MM.1S (cell line): ENCODE measurements around the gene RAB35.

Experiments
- DNase-seq: peaks from one replicate; pipeline ENCODE4 v3.0.0-alpha.2; 2015
- H2AFZ ChIP-seq: fragments of 300-600 bp; sonication (generic); 2 replicates; pipeline ENCODE4 v1.6.0; 2016; ENCODE audit warnings: antibody characterized with exemption, low read length
- H3F3A ChIP-seq: fragments of 300-600 bp; sonication (generic); 2 replicates; pipeline ENCODE4 v1.6.1; 2016; ENCODE audit warnings: mild to moderate bottlenecking, antibody characterized with exemption, low read length, moderate library complexity, mixed read lengths; ENCODE audit not compliant: insufficient read depth
- H3K27ac ChIP-seq: fragments of 300-600 bp; sonication (generic); 2 replicates; pipeline ENCODE4 v1.5.1; 2016; ENCODE audit warnings: mild to moderate bottlenecking, low read length
- H3K27me3 ChIP-seq: fragments of 300-600 bp; sonication (generic); replicated peaks from 2 replicates; pipeline ENCODE4 v1.6.0; 2016; ENCODE audit warnings: low read length; ENCODE audit not compliant: insufficient read depth
- H3K36me3 ChIP-seq: fragments of 300-600 bp; sonication (generic); replicated peaks from 2 replicates; pipeline ENCODE4 v1.6.1; 2016; ENCODE audit warnings: mild to moderate bottlenecking, low read length, mixed read lengths; ENCODE audit not compliant: insufficient read depth
- H3K4me1 ChIP-seq: fragments of 300-600 bp; sonication (generic); 2 replicates; pipeline ENCODE4 v1.6.1; 2016; ENCODE audit warnings: low read length, mixed read lengths
- H3K4me2 ChIP-seq: fragments of 300-600 bp; sonication (generic); 2 replicates; pipeline ENCODE4 v1.6.0; 2016; ENCODE audit warnings: low read depth, low read length
- H3K4me3 ChIP-seq: fragments of 300-600 bp; sonication (generic); 2 replicates; pipeline ENCODE4 v1.5.1; 2016; ENCODE audit warnings: low read length, mixed read lengths
- H3K79me2 ChIP-seq: fragments of 300-600 bp; sonication (generic); 2 replicates; pipeline ENCODE4 v1.6.1; 2016; ENCODE audit warnings: mixed run types, low read length, mixed read lengths
- H3K9ac ChIP-seq: fragments of 300-600 bp; sonication (generic); 2 replicates; pipeline ENCODE4 v1.6.1; 2016; ENCODE audit warnings: low read length, mixed read lengths
- H3K9me2 ChIP-seq: fragments of 300-600 bp; sonication (generic); replicated peaks from 2 replicates; pipeline ENCODE4 v1.6.1; 2016; ENCODE audit warnings: mild to moderate bottlenecking, low read length, mixed read lengths; ENCODE audit not compliant: insufficient read depth
- H3K9me3 ChIP-seq: fragments of 300-600 bp; sonication (generic); replicated peaks from 2 replicates; pipeline ENCODE4 v1.6.1; 2016; ENCODE audit warnings: mild to moderate bottlenecking, low read length, mixed read lengths; ENCODE audit not compliant: insufficient read depth
- H4K20me1 ChIP-seq: fragments of 300-600 bp; sonication (generic); 2 replicates; pipeline ENCODE4 v1.6.1; 2016; ENCODE audit warnings: mild to moderate bottlenecking, low read length, moderate library complexity, mixed read lengths; ENCODE audit not compliant: insufficient read depth
- EZH2 ChIP-seq: fragments of 300-600 bp; sonication (generic); optimal IDR thresholded peaks from 2 replicates; pipeline ENCODE3; 2017; ENCODE audit warnings: low read depth, mild to moderate bottlenecking, antibody characterized with exemption, low read length, mixed read lengths
- EZH2phosphoT487 ChIP-seq: fragments of 300-600 bp; sonication (generic); IDR thresholded peaks from 2 replicates; pipeline ENCODE4 v1.6.1; 2018; ENCODE audit warnings: antibody characterized with exemption, low read length
- TF ChIP-seq, protein P1 (sequence below): fragments of 300-600 bp; sonication (generic); IDR thresholded peaks from 2 replicates; pipeline ENCODE4 v1.5.1; 2016; ENCODE audit warnings: antibody characterized with exemption, low read length, mixed read lengths

The RAB35 gene

DNA sequence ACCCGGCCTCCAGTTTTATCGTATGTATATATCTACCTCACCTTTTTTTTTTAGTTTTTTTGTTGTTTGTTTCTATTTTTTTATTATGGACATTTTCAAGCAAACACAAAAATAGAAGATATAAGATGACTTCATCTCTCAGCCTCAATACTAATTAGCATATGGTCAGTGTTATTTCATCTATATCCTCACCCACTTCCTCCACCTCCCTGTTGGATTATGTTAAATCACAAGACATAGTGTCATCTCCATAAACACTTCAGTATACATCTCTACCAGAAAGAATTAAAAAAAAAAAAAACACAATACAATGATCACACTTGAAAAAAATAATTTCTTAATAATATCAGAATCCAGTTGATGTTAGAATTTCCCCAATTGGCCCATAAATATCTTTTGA lies 34.9 kb downstream of the RAB35 start:
- H3K36me3 ChIP-seq, result no peaks in the 10 kb centered on the region
- H2AFZ ChIP-seq, result no peak overlapping the region
- H3K9me2 ChIP-seq, result no peaks in the 10 kb centered on the region
- no peak overlapping the region for H3K4me3 ChIP-seq
- DNase-seq, result no peak
- no peak overlapping the region for H3K27ac ChIP-seq
- TF ChIP-seq EZH2 (no peak), EZH2phosphoT487 (no peak)
- TF ChIP-seq, protein P1, sequence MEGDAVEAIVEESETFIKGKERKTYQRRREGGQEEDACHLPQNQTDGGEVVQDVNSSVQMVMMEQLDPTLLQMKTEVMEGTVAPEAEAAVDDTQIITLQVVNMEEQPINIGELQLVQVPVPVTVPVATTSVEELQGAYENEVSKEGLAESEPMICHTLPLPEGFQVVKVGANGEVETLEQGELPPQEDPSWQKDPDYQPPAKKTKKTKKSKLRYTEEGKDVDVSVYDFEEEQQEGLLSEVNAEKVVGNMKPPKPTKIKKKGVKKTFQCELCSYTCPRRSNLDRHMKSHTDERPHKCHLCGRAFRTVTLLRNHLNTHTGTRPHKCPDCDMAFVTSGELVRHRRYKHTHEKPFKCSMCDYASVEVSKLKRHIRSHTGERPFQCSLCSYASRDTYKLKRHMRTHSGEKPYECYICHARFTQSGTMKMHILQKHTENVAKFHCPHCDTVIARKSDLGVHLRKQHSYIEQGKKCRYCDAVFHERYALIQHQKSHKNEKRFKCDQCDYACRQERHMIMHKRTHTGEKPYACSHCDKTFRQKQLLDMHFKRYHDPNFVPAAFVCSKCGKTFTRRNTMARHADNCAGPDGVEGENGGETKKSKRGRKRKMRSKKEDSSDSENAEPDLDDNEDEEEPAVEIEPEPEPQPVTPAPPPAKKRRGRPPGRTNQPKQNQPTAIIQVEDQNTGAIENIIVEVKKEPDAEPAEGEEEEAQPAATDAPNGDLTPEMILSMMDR, result no peak
- no peaks in the 10 kb centered on the region for H3K27me3 ChIP-seq
- H3K9me3 ChIP-seq, result no peaks in the 10 kb centered on the region
- H3K9ac ChIP-seq, result no peak overlapping the region
- no peaks in the 10 kb centered on the region for H4K20me1 ChIP-seq
- H3F3A ChIP-seq, result peaks cover 18% of the 10 kb centered on the region
- peaks cover 28% of the 10 kb centered on the region for H3K4me1 ChIP-seq
- H3K79me2 ChIP-seq, result no peaks in the 10 kb centered on the region
- H3K4me2 ChIP-seq, result no peak overlapping the region

DNA sequence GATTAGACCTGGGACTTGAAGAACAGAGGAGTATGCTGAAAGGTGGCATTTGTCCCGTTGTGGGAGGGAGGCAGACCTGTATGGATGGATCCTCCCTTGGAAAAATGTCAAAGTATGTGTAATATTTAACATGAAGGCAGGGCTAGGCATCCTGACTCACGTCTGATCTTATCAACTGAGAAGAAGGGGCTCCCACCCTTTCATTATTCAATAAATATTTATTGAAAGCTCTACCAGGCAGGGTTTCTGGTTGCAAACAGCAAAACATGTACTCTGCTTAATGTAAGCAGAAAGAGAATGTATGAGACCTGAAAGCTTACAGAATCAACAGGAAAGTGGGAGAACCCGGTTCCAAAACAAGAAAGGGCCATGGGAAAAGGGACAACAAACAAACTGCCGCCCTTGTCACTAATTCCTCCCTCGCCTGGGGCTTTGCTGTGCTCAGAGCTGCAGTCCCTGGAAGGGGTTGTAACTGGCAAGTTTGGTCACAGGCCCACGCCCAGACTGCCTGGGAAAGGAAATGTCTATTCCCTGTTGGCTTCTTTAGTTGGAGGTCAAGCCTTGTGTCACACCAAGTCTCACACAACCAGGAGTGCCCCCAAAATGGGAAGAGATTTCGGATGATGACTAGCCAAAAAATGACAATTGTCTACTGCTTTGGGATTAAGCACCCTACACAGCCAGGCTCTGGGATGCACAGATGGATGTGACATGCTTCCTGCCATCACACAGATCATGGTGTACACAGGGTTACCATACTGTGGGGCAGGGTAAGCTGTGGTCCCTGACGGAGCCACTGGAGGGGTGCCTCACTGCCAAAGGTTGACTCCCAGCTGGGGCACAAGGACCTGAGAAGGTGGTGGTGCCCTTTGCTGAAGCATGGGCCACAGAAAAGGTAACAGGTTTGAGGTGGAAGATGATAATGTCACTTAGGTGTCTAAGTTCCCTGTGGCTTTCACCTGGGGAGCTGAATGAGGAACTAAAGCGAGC lies 36.8 kb downstream of the RAB35 start:
- peak overlapping the region; percentile 56 for H3K4me2 ChIP-seq
- H3K4me3 ChIP-seq, result peak overlapping the region; percentile 23; the same call in 1 of the 2 replicates
- H3K9me3 ChIP-seq, result no peaks in the 10 kb centered on the region
- peak overlapping the region; percentile 79 for H3K27ac ChIP-seq
- DNase-seq, result no peak
- H4K20me1 ChIP-seq, result no peaks in the 10 kb centered on the region
- H3K4me1 ChIP-seq, result peaks cover 22% of the 10 kb centered on the region
- peak overlapping the region; percentile 22; the same call in 1 of the 2 replicates for H3K9ac ChIP-seq
- H3K79me2 ChIP-seq, result no peaks in the 10 kb centered on the region
- no peaks in the 10 kb centered on the region for H3K27me3 ChIP-seq
- no peaks in the 10 kb centered on the region for H3K36me3 ChIP-seq
- TF ChIP-seq, protein P1, result no peak
- no peak for TF ChIP-seq EZH2phosphoT487
- TF ChIP-seq EZH2, result no peak
- H3F3A ChIP-seq, result peaks cover 13% of the 10 kb centered on the region
- peak overlapping the region; percentile 62 for H2AFZ ChIP-seq
- H3K9me2 ChIP-seq, result no peaks in the 10 kb centered on the region

DNA sequence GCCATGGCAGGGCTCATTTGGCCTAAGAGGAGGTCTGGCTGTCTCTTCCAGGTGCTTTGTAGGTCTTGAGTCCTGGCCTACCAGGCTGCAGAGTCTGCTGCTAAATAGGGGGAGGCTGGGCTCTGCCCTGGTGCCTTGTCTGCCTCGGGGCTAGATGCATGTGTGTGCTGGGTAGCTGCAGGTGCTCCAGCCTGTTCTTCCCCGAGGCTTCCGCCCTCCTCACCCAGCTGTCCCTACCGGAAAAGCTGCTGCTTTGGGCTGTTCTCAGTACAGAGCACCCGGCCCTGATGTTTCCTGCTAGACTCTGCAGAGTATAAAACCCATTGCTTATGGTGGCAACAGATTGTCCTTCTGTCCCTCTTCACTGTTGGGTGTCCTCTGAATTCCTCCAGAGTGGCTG lies 37.7 kb downstream of the RAB35 start:
- Histone ChIP-seq H3K36me3 (no peaks in the 10 kb centered on the region), H2AFZ (peak overlapping the region; percentile 63), H3K9me2 (no peaks in the 10 kb centered on the region), H3K27ac (peak overlapping the region; percentile 79), H3K4me3 (peak overlapping the region; percentile 23; the same call in 1 of the 2 replicates), H3K4me1 (peaks cover 22% of the 10 kb centered on the region), H3K27me3 (no peaks in the 10 kb centered on the region), H3F3A (peaks cover 13% of the 10 kb centered on the region), H4K20me1 (no peaks in the 10 kb centered on the region), H3K9me3 (no peaks in the 10 kb centered on the region), H3K4me2 (peak overlapping the region; percentile 56), H3K9ac (peak overlapping the region; percentile 22; the same call in 1 of the 2 replicates), H3K79me2 (no peaks in the 10 kb centered on the region)
- DNase-seq, result peak; percentile 76
- TF ChIP-seq EZH2 (no peak), EZH2phosphoT487 (no peak)
- TF ChIP-seq, protein P1, result no peak
